Upper lobe of right lung (tissue), 1 donor: ENCODE results near the gene ATOX1. TPM values are rescaled to one million over a fixed set of nuclear protein-coding genes. Genes with fewer than 3 reads are reported as not detected.
A peak's percentile ranks its signal among the peaks of the same experiment; 100 is the strongest.

Experiments used
- ATAC-seq: fragments of 200-7000 bp; cut with Tn5 transposase; one replicate; pipeline ENCODE4 v1.9.1; 2020; ENCODE audit warnings: mild to moderate bottlenecking, moderate library complexity
- DNase-seq: peaks from one replicate; pipeline ENCODE4 v3.0.0-alpha.2; 2020
- H3K27ac ChIP-seq: fragments of 200-600 bp; one replicate; pipeline ENCODE4 v1.8.0; 2022
- H3K27me3 ChIP-seq: fragments of 200-600 bp; one replicate; pipeline ENCODE4 v1.8.0; 2022; ENCODE audit warnings: mild to moderate bottlenecking
- H3K36me3 ChIP-seq: fragments of 200-600 bp; one replicate; pipeline ENCODE4 v1.8.0; 2022
- H3K4me1 ChIP-seq: fragments of 200-600 bp; one replicate; pipeline ENCODE4 v1.8.0; 2022
- H3K4me3 ChIP-seq: fragments of 200-600 bp; one replicate; pipeline ENCODE4 v1.8.0; 2022; ENCODE audit warnings: mild to moderate bottlenecking
- H3K9me3 ChIP-seq: fragments of 200-600 bp; one replicate; pipeline ENCODE4 v1.8.0; 2022
- intact Hi-C: fragments of 100-400 bp; cut with DNase I; formaldehyde crosslinking; loops from one replicate; pipeline ENCODE4 v1.11.0; 2022
- long read RNA-seq: library from polyadenylated mRNA; unstranded; transcript quantifications from one replicate; pipeline ENCODE4 v2.0.0, GENCODE V29; 2021
- total RNA-seq: library from RNA; stranded (reverse); fragmentation: NEBNext Ultra II Directional; extraction: Animal tissue kit (Norgen Biotek cat#: 25700); gene quantifications from one replicate; pipeline ENCODE4 v1.2.1, GENCODE V29; 2021
- TF ChIP-seq, protein P1 (sequence below): fragments of 200-600 bp; IDR thresholded peaks from one replicate; pipeline ENCODE4 v1.8.0; 2022; ENCODE audit warnings: antibody characterized with exemption
- donor health status: DM: no; HTN: yes; CAD: no; lungs with severe emphysema.

The ATOX1 gene, protein sequence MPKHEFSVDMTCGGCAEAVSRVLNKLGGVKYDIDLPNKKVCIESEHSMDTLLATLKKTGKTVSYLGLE
- total RNA-seq: 62.4 TPM
- long read RNA-seq, transcript ATOX1-201 (4 exons, 488 nt): major isoform, 12 of 23 reads
- long read RNA-seq, partial matches to known transcripts: 0 of 23 reads
- long read RNA-seq, other reads (novel, unspliced or antisense): 8 of 23 reads

DNA sequence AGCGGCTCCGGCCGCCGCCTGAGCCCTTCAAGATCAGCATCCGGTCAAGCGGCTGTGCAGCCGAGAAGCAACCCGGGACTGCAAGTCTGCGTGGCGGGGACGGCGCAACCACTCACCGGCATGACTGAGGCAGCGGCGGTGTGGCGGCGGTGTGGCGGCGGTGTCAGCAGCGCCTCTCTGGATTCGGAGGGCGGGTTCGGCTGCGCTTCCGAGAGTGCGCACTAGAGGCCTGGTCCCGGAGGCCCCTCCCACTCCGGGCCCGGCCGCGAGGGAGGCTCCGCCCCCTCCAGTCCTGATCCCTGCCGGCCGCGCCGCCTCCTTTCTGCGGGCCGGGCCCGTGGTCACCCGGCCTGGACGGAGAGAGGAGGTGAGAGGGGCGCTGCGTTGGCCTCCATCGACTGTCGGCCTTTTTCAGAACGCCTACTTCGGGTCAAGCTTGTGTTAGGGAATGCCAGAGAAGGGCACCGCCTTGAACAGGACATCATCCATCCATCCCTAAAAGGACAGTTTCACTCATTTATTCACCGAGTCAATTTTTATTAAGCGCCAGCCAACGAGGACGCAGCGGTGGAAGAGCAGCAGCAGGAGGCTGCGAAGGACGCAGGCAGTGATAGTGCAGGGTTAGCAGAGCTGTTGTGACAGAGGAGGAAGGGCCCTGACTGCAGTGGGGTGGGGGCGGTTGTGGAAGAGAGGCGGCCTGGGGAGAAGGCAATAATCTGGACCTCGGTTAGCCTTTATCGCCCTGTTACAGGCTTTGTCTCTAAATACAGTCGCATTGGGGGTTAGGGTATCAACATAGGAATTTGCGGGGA, at the start of gene ATOX1:
Gene ATOX1 (minus strand): TSS at position 202 of the 812 bp plus-strand sequence. CDS start 80 bp downstream, at position 122.
- Histone ChIP-seq H3K27ac (peak within 1 kb of the TSS; percentile 87), H3K9me3 (no peaks in the 10 kb centered on the region), H3K4me1 (peaks cover 25% of the 10 kb centered on the region), H3K36me3 (no peaks in the 10 kb centered on the region), H3K27me3 (no peaks in the 10 kb centered on the region), H3K4me3 (peak within 1 kb of the TSS; percentile 80)
- TF ChIP-seq, protein P1, sequence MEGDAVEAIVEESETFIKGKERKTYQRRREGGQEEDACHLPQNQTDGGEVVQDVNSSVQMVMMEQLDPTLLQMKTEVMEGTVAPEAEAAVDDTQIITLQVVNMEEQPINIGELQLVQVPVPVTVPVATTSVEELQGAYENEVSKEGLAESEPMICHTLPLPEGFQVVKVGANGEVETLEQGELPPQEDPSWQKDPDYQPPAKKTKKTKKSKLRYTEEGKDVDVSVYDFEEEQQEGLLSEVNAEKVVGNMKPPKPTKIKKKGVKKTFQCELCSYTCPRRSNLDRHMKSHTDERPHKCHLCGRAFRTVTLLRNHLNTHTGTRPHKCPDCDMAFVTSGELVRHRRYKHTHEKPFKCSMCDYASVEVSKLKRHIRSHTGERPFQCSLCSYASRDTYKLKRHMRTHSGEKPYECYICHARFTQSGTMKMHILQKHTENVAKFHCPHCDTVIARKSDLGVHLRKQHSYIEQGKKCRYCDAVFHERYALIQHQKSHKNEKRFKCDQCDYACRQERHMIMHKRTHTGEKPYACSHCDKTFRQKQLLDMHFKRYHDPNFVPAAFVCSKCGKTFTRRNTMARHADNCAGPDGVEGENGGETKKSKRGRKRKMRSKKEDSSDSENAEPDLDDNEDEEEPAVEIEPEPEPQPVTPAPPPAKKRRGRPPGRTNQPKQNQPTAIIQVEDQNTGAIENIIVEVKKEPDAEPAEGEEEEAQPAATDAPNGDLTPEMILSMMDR: no peak
- DNase-seq: peak; percentile 97
- ATAC-seq: peak; percentile 99
- intact Hi-C loops: no loop called here

DNA sequence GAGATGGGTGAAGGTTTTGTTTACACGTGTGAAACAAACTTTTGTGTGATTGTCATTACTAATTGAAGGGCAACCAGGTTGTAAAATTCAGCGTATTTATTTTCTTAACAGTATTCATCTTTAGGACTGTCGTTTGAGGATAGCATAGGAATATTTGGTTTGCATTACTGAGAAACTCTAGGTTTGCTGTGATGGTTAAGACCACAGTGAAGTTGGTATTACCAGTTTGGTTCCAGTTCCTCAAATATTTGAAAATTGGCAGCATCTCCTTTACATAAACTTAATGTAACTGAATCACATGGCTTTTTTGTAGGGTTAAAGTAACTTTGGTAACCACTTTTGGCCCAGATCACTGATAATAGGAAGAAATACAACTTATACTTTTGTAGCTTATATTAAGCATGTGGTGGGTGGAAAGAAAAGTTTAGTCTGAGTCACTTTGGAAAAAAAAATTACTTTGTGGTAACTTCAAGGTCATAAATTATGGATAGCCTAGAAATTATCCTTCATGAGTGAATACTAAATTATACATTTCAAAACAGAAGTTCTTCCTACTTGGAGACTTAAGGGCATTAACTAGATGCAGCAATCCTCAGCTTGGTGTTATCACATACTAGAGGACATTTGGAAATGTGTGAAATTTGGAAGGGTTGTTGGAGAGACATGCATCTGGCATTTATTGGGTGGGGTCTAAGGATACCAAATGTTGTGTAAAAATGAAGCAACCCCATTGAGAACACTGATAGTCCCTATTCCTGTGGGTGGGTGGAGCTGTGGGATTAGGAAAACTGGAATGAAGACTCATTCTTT, 47.2 kb upstream of the ATOX1 start:
- H3K4me1 ChIP-seq: peaks cover 13% of the 10 kb centered on the region
- DNase-seq (no peak), ATAC-seq (peak; percentile 61)
- H3K27me3 ChIP-seq: no peaks in the 10 kb centered on the region
- TF ChIP-seq, protein P1: no peak
- no peak overlapping the region for H3K27ac ChIP-seq
- H3K4me3 ChIP-seq: no peak overlapping the region
- intact Hi-C loops: no loop called here
- peaks cover 63% of the 10 kb centered on the region for H3K36me3 ChIP-seq
- H3K9me3 ChIP-seq: no peaks in the 10 kb centered on the region

DNA sequence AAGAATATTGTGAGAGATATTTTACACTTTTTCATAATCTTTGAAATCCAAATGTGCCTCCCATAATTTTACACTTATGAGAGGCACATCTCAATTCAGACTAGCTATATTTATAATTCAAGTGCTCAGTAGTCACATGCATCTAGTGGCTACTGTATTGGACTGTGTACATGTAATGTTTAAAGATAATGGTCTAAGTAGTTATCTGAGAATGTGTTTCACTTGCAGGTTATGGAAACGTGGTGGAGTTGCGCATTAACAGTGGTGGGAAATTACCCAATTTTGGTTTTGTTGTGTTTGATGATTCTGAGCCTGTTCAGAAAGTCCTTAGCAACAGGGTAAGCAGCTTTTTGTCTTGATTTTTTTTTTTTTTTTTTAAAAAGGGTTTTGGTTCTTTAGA, 42.1 kb upstream of the ATOX1 start:
- Histone ChIP-seq H3K27me3 (no peaks in the 10 kb centered on the region), H3K4me1 (no peaks in the 10 kb centered on the region), H3K9me3 (no peaks in the 10 kb centered on the region), H3K27ac (no peak overlapping the region), H3K4me3 (no peak overlapping the region), H3K36me3 (peaks cover 100% of the 10 kb centered on the region)
- no peak for ATAC-seq
- DNase-seq: no peak
- TF ChIP-seq, protein P1: no peak
- intact Hi-C loops: no loop called here

DNA sequence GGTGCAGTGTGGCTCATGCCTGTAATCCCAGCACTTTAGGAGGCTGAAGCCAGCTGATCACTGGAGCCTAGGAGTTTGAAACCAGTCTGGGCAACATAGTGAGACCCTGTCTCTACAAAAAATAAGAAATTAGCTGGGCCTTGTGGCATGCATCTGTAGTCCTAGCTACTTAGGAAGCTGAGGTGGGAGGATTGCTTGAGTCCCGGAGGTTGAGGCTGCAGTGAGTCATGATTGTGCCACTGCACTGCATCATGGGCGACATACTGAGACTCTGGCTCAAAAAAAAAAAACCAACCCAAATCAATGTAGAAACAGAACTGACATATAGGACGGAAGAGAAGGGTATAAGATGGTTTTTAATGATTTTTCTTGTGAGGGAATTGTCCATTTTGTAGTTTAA, 41.0 kb upstream of the ATOX1 start:
- no peaks in the 10 kb centered on the region for H3K4me1 ChIP-seq
- no peak overlapping the region for H3K4me3 ChIP-seq
- H3K9me3 ChIP-seq: no peaks in the 10 kb centered on the region
- no peaks in the 10 kb centered on the region for H3K27me3 ChIP-seq
- intact Hi-C loops: no loop called here
- H3K36me3 ChIP-seq: peaks cover 100% of the 10 kb centered on the region
- ATAC-seq (no peak), DNase-seq (no peak)
- H3K27ac ChIP-seq: no peak overlapping the region
- TF ChIP-seq, protein P1: no peak

DNA sequence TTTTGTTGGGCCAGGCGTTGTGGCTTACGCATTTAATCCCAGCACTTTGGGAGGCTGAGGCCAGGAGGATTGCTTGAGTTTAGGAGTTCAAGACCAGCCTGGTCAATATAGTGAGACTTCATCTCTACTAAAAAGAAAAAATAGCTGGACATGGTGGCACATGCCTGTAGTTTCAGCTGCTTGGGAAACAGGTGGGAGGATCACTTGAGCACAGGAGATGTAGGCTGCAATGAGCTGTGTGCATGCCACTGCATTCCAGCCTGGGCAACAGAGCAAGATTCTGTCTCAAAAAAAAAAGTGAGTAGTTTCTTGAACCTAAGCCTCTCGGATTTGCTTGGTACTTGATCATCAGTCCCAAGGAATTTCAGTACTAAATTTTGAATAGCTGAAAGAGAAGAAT, 40.2 kb upstream of the ATOX1 start:
- TF ChIP-seq, protein P1: no peak
- H3K36me3 ChIP-seq: peaks cover 100% of the 10 kb centered on the region
- H3K4me1 ChIP-seq: no peaks in the 10 kb centered on the region
- no peaks in the 10 kb centered on the region for H3K9me3 ChIP-seq
- H3K27ac ChIP-seq: no peak overlapping the region
- H3K27me3 ChIP-seq: no peaks in the 10 kb centered on the region
- no peak overlapping the region for H3K4me3 ChIP-seq
- no peak for DNase-seq
- intact Hi-C loops: no loop called here
- no peak for ATAC-seq
